ENCODE results near the gene THADA. TPM values are rescaled to one million over a fixed set of nuclear protein-coding genes. Genes with fewer than 3 reads are reported as not detected.
A peak's percentile ranks its signal among the peaks of the same experiment; 100 is the strongest.

The THADA gene
- total RNA-seq, 1 experiment from 2014 or later, result 29.3 TPM

GRCh38 chr2:43250015-43250414 lies 345.8 kb downstream of the THADA start:
- DNase-seq (ENCODE audit: low read depth), result no peak

GRCh38 chr2:43248621-43249020 lies 347.2 kb downstream of the THADA start:
- DNase-seq (ENCODE audit: low read depth), result no peak

- no peak for DNase-seq (ENCODE audit: low read depth)
These were observed 349.2 kb downstream of the THADA start for GRCh38 chr2:43246641-43247040.

- DNase-seq (ENCODE audit: low read depth), result no peak
These were observed 354.3 kb downstream of the THADA start for GRCh38 chr2:43241558-43241957.

- no peak for DNase-seq (ENCODE audit: low read depth)
These were observed 355.1 kb downstream of the THADA start for GRCh38 chr2:43240766-43241150.

- DNase-seq (ENCODE audit: low read depth), result no peak
These were observed 355.7 kb downstream of the THADA start for GRCh38 chr2:43239981-43240765.

GRCh38 chr2:43238813-43239212 lies 357.0 kb downstream of the THADA start:
- no peak for DNase-seq (ENCODE audit: low read depth)

- no peak for DNase-seq (ENCODE audit: low read depth)
These were observed 357.7 kb downstream of the THADA start for GRCh38 chr2:43238176-43238575.

- no peak for DNase-seq (ENCODE audit: low read depth)
These were observed 362.3 kb downstream of the THADA start for GRCh38 chr2:43233218-43234212.

- no peak for DNase-seq (ENCODE audit: low read depth)
These were observed 364.6 kb downstream of the THADA start for GRCh38 chr2:43230951-43231827.

GRCh38 chr2:43230351-43230885 lies 365.4 kb downstream of the THADA start:
- DNase-seq (ENCODE audit: low read depth), result no peak

GRCh38 chr2:43228756-43229659 lies 366.8 kb downstream of the THADA start:
- DNase-seq (ENCODE audit: low read depth), result peak; percentile 51

GRCh38 chr2:43228321-43228751 lies 367.5 kb downstream of the THADA start:
- DNase-seq (ENCODE audit: low read depth), result no peak

GRCh38 chr2:43227830-43228281 lies 368.0 kb downstream of the THADA start:
- DNase-seq (ENCODE audit: low read depth), result no peak

GRCh38 chr2:43226955-43227829 lies 368.6 kb downstream of the THADA start:
- DNase-seq (ENCODE audit: low read depth), result peak; percentile 82

- DNase-seq (ENCODE audit: low read depth), result peak; percentile 97
These were observed 369.3 kb downstream of the THADA start, which contains the start of gene ZFP36L2 for GRCh38 chr2:43226558-43226954. ZFP36L2 (minus strand) TSS chr2:43226606; CDS start chr2:43226315, 291 bp downstream.

- peak; percentile 77 for DNase-seq (ENCODE audit: low read depth)
These were observed 369.9 kb downstream of the THADA start for GRCh38 chr2:43225788-43226557.

All from Daoy (cell line).